Transverse colon (tissue), 3 donors: Measurements from ENCODE around the gene PDE9A.

Experiments
- CTCF ChIP-seq, 5 experiments: fragments of 200-600 bp in 3 of 5; fragments of 450-650 bp in 2 of 5; sonication (generic) in 3 of 5; IDR thresholded peaks; 1 replicate in 2 of 5; 2 replicates in 3 of 5; pipeline ENCODE4 v1.5.1; 2016 to 2017; ENCODE audit warnings: antibody characterized with exemption in 5 of 5, inconsistent platforms in 3 of 5, mild to moderate bottlenecking in 2 of 5, moderate library complexity in 1 of 5
- POLR2A ChIP-seq: fragments of 450-650 bp; IDR thresholded peaks from one replicate; pipeline ENCODE4 v1.6.1; 2016; ENCODE audit warnings: antibody characterized with exemption, mild to moderate bottlenecking, moderate library complexity

GRCh38 chr21:42683371-42684108 lies 30.1 kb downstream of the PDE9A start:
- TF ChIP-seq CTCF (IDR thresholded peaks at IDR 0.05) (no peak), POLR2A (no peak)
